ENCODE results near the gene ZNF772.
A peak's percentile ranks its signal among the peaks of the same experiment; 100 is the strongest.
"Not testable (repeated sequence)": the region's sequence is repeated elsewhere in the genome, so short reads cannot be mapped to it uniquely, and the experiment has no call there.

ZNF772 gene

DNA sequence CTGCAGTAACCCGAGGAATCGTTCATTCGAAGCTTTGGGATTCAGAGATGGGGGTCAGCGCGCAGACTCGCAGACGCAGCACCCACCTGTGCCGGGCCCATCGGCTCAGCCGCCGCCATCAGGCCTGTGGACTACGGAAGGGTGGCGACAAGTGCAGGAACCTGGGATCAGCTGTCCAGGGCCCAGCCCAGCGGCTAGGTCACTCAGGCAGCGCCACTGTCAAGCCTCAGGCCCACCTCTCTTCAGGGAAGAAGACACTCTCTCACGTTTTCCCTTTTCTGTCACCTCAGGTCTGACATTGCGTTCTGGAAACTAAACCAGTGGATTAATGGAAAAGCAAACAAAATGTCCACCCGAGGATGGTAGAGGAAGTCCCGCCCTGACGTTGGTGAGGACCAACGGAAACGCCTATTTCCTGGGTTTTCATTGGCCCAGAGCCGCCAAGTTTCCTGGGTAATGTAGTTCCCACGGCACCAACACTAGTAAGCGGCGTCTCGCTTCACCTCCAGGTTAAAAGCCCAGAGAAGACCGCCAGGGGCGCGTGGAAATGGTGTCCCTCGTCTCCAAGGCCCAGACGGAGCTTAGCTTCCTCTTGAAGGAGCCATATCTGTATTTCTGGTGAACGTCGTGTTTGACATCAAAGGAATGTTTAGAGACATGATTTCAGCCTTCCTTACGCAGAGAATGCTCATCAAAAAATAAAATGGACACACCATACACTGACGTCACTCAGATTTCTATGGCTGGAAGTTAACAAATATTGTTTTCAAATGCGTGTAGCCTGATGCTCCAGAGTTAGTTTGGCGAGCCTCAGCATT lies at the start of gene ZNF772:
ZNF772 (minus strand) TSS at position 376 of the 818 bp plus-strand sequence; CDS start at position 119, 257 bp downstream.
- TF ChIP-seq, protein P1, sequence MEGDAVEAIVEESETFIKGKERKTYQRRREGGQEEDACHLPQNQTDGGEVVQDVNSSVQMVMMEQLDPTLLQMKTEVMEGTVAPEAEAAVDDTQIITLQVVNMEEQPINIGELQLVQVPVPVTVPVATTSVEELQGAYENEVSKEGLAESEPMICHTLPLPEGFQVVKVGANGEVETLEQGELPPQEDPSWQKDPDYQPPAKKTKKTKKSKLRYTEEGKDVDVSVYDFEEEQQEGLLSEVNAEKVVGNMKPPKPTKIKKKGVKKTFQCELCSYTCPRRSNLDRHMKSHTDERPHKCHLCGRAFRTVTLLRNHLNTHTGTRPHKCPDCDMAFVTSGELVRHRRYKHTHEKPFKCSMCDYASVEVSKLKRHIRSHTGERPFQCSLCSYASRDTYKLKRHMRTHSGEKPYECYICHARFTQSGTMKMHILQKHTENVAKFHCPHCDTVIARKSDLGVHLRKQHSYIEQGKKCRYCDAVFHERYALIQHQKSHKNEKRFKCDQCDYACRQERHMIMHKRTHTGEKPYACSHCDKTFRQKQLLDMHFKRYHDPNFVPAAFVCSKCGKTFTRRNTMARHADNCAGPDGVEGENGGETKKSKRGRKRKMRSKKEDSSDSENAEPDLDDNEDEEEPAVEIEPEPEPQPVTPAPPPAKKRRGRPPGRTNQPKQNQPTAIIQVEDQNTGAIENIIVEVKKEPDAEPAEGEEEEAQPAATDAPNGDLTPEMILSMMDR (IDR thresholded peaks at IDR 0.05; ENCODE audit: low read depth, low read length): peak; percentile 58
- peak within 1 kb of the TSS; percentile 85 for H3K4me3 ChIP-seq (ENCODE audit: low read depth, low read length)

DNA sequence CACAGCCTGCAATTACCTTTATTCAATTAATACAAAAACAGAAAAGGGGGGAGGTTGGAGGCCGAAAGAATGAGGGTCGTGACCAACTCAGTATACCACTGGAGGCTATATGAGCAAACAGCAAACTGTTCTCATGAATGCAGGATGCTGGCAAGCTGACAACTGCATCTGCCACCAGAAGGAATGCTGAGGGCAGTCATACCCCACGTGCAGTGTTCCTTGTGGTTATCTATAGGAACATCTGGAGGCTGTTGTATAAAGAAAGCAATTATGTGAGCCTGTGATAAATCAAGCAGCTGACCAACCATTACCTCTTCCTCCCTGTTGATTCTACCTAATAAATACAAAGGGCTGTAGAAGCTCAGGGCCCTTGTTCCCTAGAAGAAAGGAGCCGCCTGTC lies 40.7 kb upstream of the ZNF772 start:
- H3K4me3 ChIP-seq (ENCODE audit: low read depth, low read length): not testable (repeated sequence)

DNA sequence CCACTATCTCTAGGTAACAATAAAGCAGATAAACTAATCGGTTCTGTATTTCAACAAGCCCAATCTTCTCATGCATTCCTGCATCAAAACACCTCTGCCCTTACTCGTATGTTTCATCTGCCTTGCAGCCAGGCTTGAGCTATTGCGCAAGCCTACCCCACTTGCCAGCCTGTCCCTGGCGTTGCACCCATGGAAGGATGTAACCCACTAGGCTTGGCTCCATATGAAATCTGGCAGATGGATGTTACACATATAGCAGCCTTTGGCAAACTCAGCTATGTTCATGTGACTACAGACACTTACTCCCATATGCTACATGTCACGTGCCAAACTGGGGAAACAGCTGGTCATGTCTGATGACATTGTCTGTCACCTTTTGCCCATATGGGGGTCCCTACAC lies 37.9 kb upstream of the ZNF772 start:
- H3K4me3 ChIP-seq (ENCODE audit: low read depth, low read length): no peak overlapping the region
- TF ChIP-seq, protein P1 (IDR thresholded peaks at IDR 0.05; ENCODE audit: low read depth, low read length): no peak

DNA sequence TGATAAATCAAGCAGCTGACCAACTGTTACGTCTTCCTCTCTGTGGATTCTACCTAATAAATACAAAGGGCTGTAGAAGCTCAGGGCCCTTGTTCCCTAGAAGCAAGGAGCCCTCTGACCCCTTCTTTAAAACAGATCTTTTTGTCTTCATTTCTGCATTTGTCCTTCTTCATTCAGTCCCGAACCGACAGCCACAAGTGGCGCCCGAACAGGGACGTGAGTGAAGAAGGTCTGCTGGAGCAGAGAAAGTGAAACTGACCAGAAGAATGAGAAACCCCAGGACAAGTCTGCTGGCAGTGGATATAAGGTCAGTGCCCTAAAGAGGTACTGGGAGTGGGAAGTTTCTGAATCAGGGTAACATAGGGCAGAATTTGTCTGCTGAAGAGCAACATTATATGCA lies 35.5 kb upstream of the ZNF772 start:
- TF ChIP-seq, protein P1 (IDR thresholded peaks at IDR 0.05; ENCODE audit: low read depth, low read length): no peak

DNA sequence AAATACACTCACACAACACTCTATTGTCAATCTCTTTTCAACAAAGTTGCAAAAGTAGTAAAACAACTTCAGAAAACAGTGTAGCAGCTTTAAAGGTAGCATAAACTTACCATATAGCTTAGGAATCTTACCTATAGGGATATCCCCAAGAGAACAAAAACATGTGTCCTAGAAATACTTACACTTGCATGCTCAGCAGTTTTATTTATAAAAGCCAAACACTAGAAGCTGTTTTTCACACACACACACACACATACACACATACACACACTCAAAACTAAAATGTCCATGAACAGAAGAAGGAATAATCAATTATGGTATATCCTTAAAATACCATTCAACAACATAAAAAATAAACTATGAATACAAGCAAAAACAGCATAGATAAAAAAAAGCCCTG lies 34.1 kb upstream of the ZNF772 start:
- TF ChIP-seq, protein P1 (IDR thresholded peaks at IDR 0.05; ENCODE audit: low read depth, low read length): no peak
- no peak overlapping the region for H3K4me3 ChIP-seq (ENCODE audit: low read depth, low read length)

More for the DNA sequence above, 35.5 kb upstream of the ZNF772 start:
- H3K4me3 ChIP-seq (ENCODE audit: low read depth, low read length): no peak overlapping the region

DNA sequence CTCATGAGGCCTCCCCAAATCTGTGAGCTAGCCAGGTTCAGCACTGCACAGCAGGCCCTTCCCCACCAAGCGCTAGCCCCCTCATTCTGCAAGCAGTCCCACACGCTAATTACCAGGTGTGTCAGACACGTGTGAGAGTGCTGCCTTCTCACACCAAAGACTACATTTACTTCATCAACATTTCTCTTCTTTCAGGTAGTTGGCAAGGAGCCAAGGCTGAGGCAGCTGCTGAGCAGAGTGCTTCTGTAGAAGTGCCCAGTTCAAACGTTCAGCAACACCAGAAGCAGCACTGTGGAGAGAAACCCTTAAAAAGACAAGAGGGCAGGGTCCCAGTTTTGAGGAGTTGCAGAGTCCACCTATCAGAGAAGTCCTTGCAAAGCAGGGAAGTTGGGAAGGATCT lies 28.8 kb upstream of the ZNF772 start:
- TF ChIP-seq, protein P1 (IDR thresholded peaks at IDR 0.05; ENCODE audit: low read depth, low read length): no peak

DNA sequence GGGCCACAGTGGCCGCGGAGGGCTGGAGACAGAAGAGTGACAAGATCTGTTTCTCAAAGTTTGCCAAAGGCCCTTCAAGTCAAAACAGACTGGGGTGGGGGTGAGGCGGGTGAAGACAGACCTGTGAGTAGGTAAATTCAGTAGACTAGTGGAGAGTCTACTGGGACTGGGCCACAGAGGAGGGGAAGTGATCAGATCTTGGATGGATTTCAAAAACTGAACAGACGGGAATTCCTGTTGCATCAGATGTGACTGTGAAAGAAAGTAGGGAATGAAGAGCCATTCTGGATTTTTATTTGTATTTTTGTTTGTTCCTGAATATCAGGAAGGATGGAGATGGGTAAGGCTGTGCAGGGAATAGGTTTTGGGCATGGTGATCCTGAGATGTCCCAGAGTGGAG lies 23.0 kb upstream of the ZNF772 start:
- peak overlapping the region; percentile 61 for H3K4me3 ChIP-seq (ENCODE audit: low read depth, low read length)

More for the DNA sequence above, 28.8 kb upstream of the ZNF772 start:
- H3K4me3 ChIP-seq (ENCODE audit: low read depth, low read length): no peak overlapping the region

DNA sequence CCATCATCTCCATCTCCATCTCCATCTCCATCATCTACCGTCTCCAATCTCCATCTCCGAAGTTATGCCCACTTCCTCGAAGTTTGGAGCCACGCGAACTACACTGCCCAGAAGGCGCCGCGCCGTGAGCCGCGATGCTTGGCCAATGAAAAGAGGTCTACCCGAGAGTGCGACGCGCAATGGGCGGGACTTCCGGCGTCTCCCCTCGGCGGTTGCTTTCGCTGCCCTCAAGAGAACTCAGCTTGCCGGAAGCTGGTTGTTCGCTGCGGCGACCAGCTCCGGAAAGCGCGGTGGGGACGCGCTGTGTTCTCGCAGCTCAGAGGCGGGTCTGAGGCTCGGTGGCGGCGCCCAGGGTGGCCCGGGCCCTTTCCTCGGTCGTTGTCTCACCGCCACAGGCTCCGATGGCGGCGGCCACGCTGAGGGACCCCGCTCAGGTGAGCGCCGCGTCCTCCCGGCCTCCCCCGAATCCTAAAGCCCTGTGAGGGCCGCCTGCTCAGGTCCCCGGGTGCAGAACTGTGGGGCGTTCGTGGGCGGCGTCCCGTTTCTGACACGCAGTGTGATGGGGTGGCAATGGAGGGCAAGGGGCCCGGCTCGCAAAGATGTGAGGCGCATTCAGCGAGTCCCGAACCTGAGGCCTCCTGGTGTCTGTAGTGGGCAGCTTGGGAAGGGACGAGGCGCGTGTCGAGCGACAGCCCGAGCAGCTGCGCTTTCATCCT lies 22.5 kb upstream of the ZNF772 start, which contains the start of gene ZNF773:
ZNF773 (plus strand) TSS at position 259 of the 716 bp plus-strand sequence; CDS start at position 402, 143 bp downstream.
- H3K4me3 ChIP-seq (ENCODE audit: low read depth, low read length): peak within 1 kb of the TSS; percentile 72

DNA sequence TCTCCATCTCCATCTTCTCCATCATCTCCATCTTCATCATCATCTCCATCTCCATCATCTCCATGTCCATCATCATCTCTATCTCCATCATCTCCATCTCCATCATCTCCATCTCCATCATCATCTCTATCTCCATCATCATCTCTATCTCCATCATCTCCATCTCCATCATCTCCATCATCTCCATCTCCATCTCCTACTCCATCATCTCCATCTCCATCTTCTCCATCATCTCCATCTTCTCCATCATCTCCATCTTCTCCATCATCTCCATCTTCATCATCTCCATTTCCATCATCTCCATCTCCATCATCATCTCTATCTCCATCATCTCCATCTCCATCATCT lies 21.9 kb upstream of the ZNF772 start:
- H3K4me3 ChIP-seq (ENCODE audit: low read depth, low read length): not testable (repeated sequence)

DNA sequence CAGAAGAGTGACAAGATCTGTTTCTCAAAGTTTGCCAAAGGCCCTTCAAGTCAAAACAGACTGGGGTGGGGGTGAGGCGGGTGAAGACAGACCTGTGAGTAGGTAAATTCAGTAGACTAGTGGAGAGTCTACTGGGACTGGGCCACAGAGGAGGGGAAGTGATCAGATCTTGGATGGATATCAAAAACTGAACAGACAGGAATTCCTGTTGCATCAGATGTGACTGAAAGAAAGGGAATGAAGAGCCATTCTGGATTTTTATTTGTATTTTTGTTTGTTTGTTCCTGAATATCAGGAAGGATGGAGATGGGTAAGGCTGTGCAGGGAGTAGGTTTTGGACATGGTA lies 10.9 kb upstream of the ZNF772 start:
- H3K4me3 ChIP-seq (ENCODE audit: low read depth, low read length): peak overlapping the region; percentile 57

DNA sequence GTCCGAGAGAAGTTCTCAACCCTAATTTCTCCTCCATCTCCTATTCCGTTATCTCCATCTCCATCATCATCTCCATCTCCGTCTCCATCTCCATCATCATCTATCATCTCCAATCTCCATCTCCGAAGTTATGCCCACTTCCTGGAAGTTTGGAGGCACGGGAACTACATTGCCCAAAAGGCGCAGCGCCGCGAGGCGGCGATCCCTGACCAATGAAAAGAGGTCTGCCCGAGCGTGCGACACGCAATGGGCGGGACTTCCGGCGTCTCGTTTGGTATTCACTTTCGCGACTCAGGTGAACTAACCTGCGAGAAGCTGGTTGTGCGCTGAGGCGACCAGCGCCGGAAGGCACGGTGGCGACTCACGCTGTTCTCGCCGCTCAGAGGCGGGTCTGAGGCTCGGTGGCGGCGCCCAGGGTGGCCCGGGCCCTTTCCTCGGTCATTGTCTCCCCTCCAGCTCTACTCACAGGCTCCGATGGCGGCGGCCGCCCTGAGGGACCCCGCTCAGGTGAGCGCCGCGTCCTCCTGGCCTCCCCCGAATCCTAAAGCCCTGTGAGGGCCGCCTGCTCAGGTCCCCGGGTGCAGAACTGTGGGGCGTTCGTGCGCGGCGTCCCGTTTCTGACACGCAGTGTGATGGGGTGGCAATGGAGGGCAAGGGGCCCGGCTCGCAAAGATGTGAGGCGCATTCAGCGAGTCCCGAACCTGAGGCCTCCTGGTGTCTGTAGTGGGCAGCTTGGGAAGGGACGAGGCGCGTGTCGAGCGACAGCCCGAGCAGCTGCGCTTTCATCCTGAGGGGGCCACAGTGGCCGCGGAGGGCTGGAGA lies 10.3 kb upstream of the ZNF772 start, which contains the start of gene ZNF419:
ZNF419 (plus strand) TSS at position 274 of the 822 bp plus-strand sequence; CDS start at position 475, 201 bp downstream.
- peak within 1 kb of the TSS; percentile 87 for H3K4me3 ChIP-seq (ENCODE audit: low read depth, low read length)
